ENCODE results near the gene THSD4. TPM values are rescaled to one million over a fixed set of nuclear protein-coding genes. Genes with fewer than 3 reads are reported as not detected.
A peak's percentile ranks its signal among the peaks of the same experiment; 100 is the strongest.

Gene THSD4
- total and polyA plus RNA-seq, 2 of the 4 experiments (the other 2 are of a cell fraction) = 25.5 to 31.1 TPM

DNA sequence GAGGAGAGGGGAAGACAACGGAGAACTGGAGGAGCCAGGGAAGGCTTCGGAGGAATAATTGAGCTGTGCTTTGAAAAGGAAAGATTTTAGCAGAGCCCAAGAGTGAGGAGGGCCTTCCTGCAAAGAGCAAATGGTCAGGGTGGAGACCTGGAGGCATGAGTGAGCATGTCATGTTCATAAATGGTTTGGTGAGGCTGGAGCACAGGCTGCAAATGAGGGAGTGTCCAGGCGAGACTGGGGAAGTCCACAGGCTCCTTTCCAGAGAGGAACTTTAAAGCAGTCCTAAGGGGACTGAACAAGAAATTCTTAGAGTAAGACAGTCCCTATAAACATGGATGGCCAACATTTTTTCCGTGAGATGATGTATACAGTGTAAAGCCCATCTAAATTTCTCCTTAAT is 108.8 kb downstream of the THSD4 start:
- POLR2A ChIA-PET (ENCODE audit: unreplicated experiment) = no interaction called here
- no peak overlapping the region for H3K56ac ChIP-seq (ENCODE audit: extremely low read depth, insufficient read depth, low read length)
- H3K9me1 ChIP-seq (ENCODE audit: insufficient read depth, low read length) = peaks cover 14% of the 10 kb centered on the region; the same call in 1 of the 2 replicates
- peaks cover 8% of the 10 kb centered on the region for H3K36me3 ChIP-seq (ENCODE audit: control insufficient read depth, insufficient read depth, low read length)
- peaks cover 3% of the 10 kb centered on the region; the same call in 1 of the 2 replicates for H3K9me3 ChIP-seq (ENCODE audit: control insufficient read depth, insufficient read depth, low read length)
- no TSS peak for BruUV-seq (replicated peaks)
- H3K4me2 ChIP-seq (ENCODE audit: low read depth, low read length) = no peak overlapping the region
- 0 out of 2 replicates have a peak overlapping the region, but pooled peaks have one; percentile 25 for H2AK5ac ChIP-seq (ENCODE audit: low read depth, low read length)
- H2BK120ac ChIP-seq (ENCODE audit: low read depth, low read length) = no peak overlapping the region
- no peak overlapping the region for H3K4me3 ChIP-seq (ENCODE audit: insufficient read depth, low read depth, low read length)
- dilution Hi-C loops (cut with HindIII; ENCODE audit: low sequenced_read_pairs, unreplicated experiment) (no loop called here), intact Hi-C loops (cut with micrococcal nuclease) (no loop called here), in situ Hi-C loops (cut with MboI; ENCODE audit: low sequenced_read_pairs) (no loop called here)
- no peak overlapping the region for H2BK20ac ChIP-seq (ENCODE audit: low read depth, low read length)
- 0 out of 4 replicates have a peak overlapping the region, but pooled peaks of 1 of the 2 experiments have one; percentile 10 for H4K8ac ChIP-seq (ENCODE audit: low read depth in 2 of 2, low read length in 2 of 2)
- no peaks in the 10 kb centered on the region for H4K20me1 ChIP-seq (ENCODE audit: insufficient read depth, low read length)
- no peak overlapping the region for H3K9ac ChIP-seq (ENCODE audit: low read depth, low read length)
- no peak overlapping the region for H3K4ac ChIP-seq (ENCODE audit: low read depth, low read length)
- no peak overlapping the region for H2BK15ac ChIP-seq (ENCODE audit: low read depth, low read length)
- H3K27ac ChIP-seq (ENCODE audit: insufficient read depth, low read length) = no peak overlapping the region
- DNase-seq (no peak), ATAC-seq (ENCODE audit: low read depth) (no peak)
- H3K27me3 ChIP-seq (ENCODE audit: control insufficient read depth, insufficient read depth, low read length) = no peaks in the 10 kb centered on the region
- peaks cover 27% of the 10 kb centered on the region for H3K4me1 ChIP-seq (ENCODE audit: control insufficient read depth, insufficient read depth, low read length)
- no peak overlapping the region for H4K5ac ChIP-seq (ENCODE audit: low read depth, low read length)
- CTCF ChIA-PET = no interaction called here
- 100% methylated on average over 1 of the region's 4 CpGs; no CpG with 5 or more reads in 1 of the 2 experiments for WGBS, 2 experiments (ENCODE audit: extremely low coverage in 2 of 2, insufficient read length in 1 of 2)
- no peak overlapping the region for H4K91ac ChIP-seq (ENCODE audit: insufficient read depth, low read depth, low read length)
- no peak overlapping the region for H3K23ac ChIP-seq (ENCODE audit: low read depth, low read length)
- peak overlapping the region; percentile 19; the same call in 1 of the 2 replicates for H3K14ac ChIP-seq (replicated peaks; ENCODE audit: low read depth, low read length)
- peaks cover 11 to 38% of the 10 kb centered on the region in 2 experiments for H3K79me1 ChIP-seq (ENCODE audit: low read depth in 1 of 2, low read length in 2 of 2)
- no peak overlapping the region for H2BK5ac ChIP-seq (ENCODE audit: low read depth, low read length, poor library complexity, severe bottlenecking)
- H3K18ac ChIP-seq (ENCODE audit: low read depth, low read length) = 0 out of 2 replicates have a peak overlapping the region, but pooled peaks have one; percentile 10
- H2AFZ ChIP-seq (replicated peaks; ENCODE audit: low read length, poor library complexity) = no peak overlapping the region
- no peak for TF ChIP-seq CEBPB (IDR thresholded peaks at IDR 0.05; ENCODE audit: low read depth, low read length)
- TF ChIP-seq FOS (IDR thresholded peaks at IDR 0.05; ENCODE audit: low read depth, low read length) = no peak
- no peak for TF ChIP-seq RFX5 (IDR thresholded peaks at IDR 0.05; ENCODE audit: low read depth, low read length)
- no peak for TF ChIP-seq RCOR1 (IDR thresholded peaks at IDR 0.05; ENCODE audit: insufficient replicate concordance, low read length)
- TF ChIP-seq SMC3 (IDR thresholded peaks at IDR 0.05; ENCODE audit: low read depth, low read length) = no peak
- TF ChIP-seq ELK1 (IDR thresholded peaks at IDR 0.05; ENCODE audit: borderline replicate concordance, low read depth, low read length) = no peak
- no peak for TF ChIP-seq BHLHE40 (IDR thresholded peaks at IDR 0.05; ENCODE audit: low read depth, low read length)
- no peak for TF ChIP-seq MAZ (IDR thresholded peaks at IDR 0.05; ENCODE audit: borderline replicate concordance, low read depth, low read length)
- TF ChIP-seq NFE2L2 (IDR thresholded peaks at IDR 0.05; ENCODE audit: low read depth, low read length) = no peak
- no peak for TF ChIP-seq MAFK (IDR thresholded peaks at IDR 0.05; ENCODE audit: low read depth, low read length)
- no peak for TF ChIP-seq CHD1 (IDR thresholded peaks at IDR 0.05; ENCODE audit: low read depth, low read length)
- no peak for TF ChIP-seq MXI1 (IDR thresholded peaks at IDR 0.05; ENCODE audit: borderline replicate concordance, low read depth, low read length)
- TF ChIP-seq POLR2A (IDR thresholded peaks at IDR 0.05; ENCODE audit: low read depth, low read length) = no peak
- H2AK9ac ChIP-seq (replicated peaks; ENCODE audit: low read depth, low read length, poor library complexity) = no peak overlapping the region

Data from IMR-90 (cell line).